ENCODE results near the gene GIN1. TPM values are rescaled to one million over a fixed set of nuclear protein-coding genes. Genes with fewer than 3 reads are reported as not detected.

GIN1 gene
- total and polyA plus RNA-seq, 4 donors = 3.1 to 12.6 (median 5.7) TPM

DNA sequence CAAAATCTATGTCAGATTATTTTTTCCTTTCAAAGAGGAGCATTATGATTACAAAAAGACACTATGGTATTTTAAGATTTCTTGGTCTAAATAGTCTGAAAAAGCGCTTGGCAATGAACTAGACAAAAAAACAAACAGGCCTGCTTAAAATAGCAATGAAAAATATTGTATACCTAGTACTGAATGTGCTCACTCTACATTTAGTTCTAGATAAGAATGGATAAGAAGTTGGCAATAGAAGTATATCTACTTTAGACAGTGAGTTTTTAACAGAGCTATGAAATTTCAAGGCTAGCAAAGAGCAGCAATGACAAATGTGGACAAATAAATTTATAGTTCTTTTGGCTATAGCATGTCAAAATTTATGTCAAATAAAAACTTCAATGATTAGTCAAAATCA is 26.2 kb downstream of the GIN1 start:
- DNase-seq = no peak
- H3K36me3 ChIP-seq (ENCODE audit: control insufficient read depth in 4 of 4, insufficient read depth in 4 of 4, low read length in 4 of 4) = peaks cover 2 to 5% (median 4%) of the 10 kb centered on the region in 4 donors
- TF ChIP-seq, protein P1, sequence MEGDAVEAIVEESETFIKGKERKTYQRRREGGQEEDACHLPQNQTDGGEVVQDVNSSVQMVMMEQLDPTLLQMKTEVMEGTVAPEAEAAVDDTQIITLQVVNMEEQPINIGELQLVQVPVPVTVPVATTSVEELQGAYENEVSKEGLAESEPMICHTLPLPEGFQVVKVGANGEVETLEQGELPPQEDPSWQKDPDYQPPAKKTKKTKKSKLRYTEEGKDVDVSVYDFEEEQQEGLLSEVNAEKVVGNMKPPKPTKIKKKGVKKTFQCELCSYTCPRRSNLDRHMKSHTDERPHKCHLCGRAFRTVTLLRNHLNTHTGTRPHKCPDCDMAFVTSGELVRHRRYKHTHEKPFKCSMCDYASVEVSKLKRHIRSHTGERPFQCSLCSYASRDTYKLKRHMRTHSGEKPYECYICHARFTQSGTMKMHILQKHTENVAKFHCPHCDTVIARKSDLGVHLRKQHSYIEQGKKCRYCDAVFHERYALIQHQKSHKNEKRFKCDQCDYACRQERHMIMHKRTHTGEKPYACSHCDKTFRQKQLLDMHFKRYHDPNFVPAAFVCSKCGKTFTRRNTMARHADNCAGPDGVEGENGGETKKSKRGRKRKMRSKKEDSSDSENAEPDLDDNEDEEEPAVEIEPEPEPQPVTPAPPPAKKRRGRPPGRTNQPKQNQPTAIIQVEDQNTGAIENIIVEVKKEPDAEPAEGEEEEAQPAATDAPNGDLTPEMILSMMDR (IDR thresholded peaks at IDR 0.05; ENCODE audit: control extremely low read depth, extremely low read depth) = no peak
- H3K9me3 ChIP-seq (ENCODE audit: control insufficient read depth in 4 of 4, insufficient read depth in 3 of 4, low read length in 3 of 4) = no peaks in the 10 kb centered on the region
- H3K27me3 ChIP-seq (ENCODE audit: control insufficient read depth in 3 of 3, insufficient read depth in 3 of 3, low read length in 2 of 3) = no peaks in the 10 kb centered on the region
- no peak overlapping the region for H3K4me3 ChIP-seq
- no peak overlapping the region for H3K9ac ChIP-seq (ENCODE audit: insufficient read depth in 1 of 2, low read length in 2 of 2)
- ATAC-seq (ENCODE audit: insufficient read depth, low FRiP score) = no peak
- H3K4me1 ChIP-seq (ENCODE audit: control insufficient read depth in 5 of 5, insufficient read depth in 5 of 5, low read length in 5 of 5) = peaks cover 0 to 7% (median 0%) of the 10 kb centered on the region in 5 donors
- H3K27ac ChIP-seq (ENCODE audit: low read depth in 1 of 2, low read length in 1 of 2) = no peak overlapping the region
- WGBS, 2 donors = 91 to 98% methylated on average over 1 of the region's 1 CpG

DNA sequence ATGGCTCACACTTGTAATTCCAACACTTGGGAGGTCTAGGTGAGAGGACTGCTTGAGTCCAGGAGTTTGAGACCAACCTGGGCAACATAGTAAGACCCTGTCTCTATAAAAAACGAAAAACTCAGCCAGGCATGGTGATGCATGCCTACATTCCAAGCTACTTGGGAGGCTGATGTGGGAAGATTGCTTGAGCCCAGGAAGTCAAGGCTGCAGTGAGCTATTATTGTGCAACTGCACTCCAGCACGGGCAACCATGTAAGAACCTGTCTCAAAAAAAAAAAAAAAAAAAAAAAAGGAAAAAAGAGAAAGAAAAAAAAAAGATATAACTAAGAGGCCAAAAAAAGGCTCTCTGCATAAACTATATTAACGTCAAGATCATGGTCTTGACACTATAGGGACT is 27.3 kb downstream of the GIN1 start:
- Histone ChIP-seq H3K4me1 (ENCODE audit: control insufficient read depth in 5 of 5, insufficient read depth in 5 of 5, low read length in 5 of 5) (peaks cover 0 to 7% (median 0%) of the 10 kb centered on the region in 5 donors), H3K27me3 (ENCODE audit: control insufficient read depth in 3 of 3, insufficient read depth in 3 of 3, low read length in 2 of 3) (no peaks in the 10 kb centered on the region), H3K27ac (ENCODE audit: low read depth in 1 of 2, low read length in 1 of 2) (no peak overlapping the region), H3K9me3 (ENCODE audit: control insufficient read depth in 4 of 4, insufficient read depth in 3 of 4, low read length in 3 of 4) (no peaks in the 10 kb centered on the region), H3K9ac (ENCODE audit: insufficient read depth in 1 of 2, low read length in 2 of 2) (no peak overlapping the region), H3K4me3 (no peak overlapping the region), H3K36me3 (ENCODE audit: control insufficient read depth in 4 of 4, insufficient read depth in 4 of 4, low read length in 4 of 4) (peaks cover 2 to 7% (median 5%) of the 10 kb centered on the region in 4 donors)
- no peak for ATAC-seq (ENCODE audit: insufficient read depth, low FRiP score)
- 80 to 89% methylated on average over 3 of the region's 3 CpGs for WGBS, 2 donors
- TF ChIP-seq, protein P1 (IDR thresholded peaks at IDR 0.05; ENCODE audit: control extremely low read depth, extremely low read depth) = no peak
- DNase-seq = no peak

DNA sequence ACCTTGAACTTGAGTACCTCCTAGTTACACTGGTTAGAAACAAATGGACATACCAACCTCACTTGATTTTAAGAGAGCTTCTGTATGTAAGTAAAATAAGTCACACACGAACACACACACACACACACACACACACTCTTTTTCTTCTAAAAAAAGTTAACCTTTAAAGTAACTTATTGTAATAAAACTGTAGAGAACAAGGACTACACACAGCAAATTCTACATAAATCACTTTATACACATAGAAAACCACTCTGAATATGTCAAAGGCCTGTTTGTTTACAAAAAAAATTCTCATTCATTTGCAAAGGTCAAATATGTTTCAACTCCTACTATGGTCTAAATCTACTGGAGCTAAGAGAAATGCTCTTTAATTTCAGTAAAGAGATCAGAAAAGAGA is 29.1 kb downstream of the GIN1 start:
- H3K27ac ChIP-seq (ENCODE audit: low read depth in 1 of 2, low read length in 1 of 2) = no peak overlapping the region
- no peak overlapping the region for H3K9ac ChIP-seq (ENCODE audit: insufficient read depth in 1 of 2, low read length in 2 of 2)
- WGBS, 2 donors = 88 to 96% methylated on average over 1 of the region's 1 CpG
- ATAC-seq (ENCODE audit: insufficient read depth, low FRiP score) (no peak), DNase-seq (no peak)
- H3K36me3 ChIP-seq (ENCODE audit: control insufficient read depth in 4 of 4, insufficient read depth in 4 of 4, low read length in 4 of 4) = peaks cover 4 to 19% (median 13%) of the 10 kb centered on the region in 4 donors
- TF ChIP-seq, protein P1 (IDR thresholded peaks at IDR 0.05; ENCODE audit: control extremely low read depth, extremely low read depth) = no peak
- H3K27me3 ChIP-seq (ENCODE audit: control insufficient read depth in 3 of 3, insufficient read depth in 3 of 3, low read length in 2 of 3) = no peaks in the 10 kb centered on the region
- peaks cover 0 to 7% (median 0%) of the 10 kb centered on the region in 5 donors for H3K4me1 ChIP-seq (ENCODE audit: control insufficient read depth in 5 of 5, insufficient read depth in 5 of 5, low read length in 5 of 5)
- H3K4me3 ChIP-seq = no peak overlapping the region
- H3K9me3 ChIP-seq (ENCODE audit: control insufficient read depth in 4 of 4, insufficient read depth in 3 of 4, low read length in 3 of 4) = peaks cover 0 to 3% (median under 1%) of the 10 kb centered on the region in 4 donors

DNA sequence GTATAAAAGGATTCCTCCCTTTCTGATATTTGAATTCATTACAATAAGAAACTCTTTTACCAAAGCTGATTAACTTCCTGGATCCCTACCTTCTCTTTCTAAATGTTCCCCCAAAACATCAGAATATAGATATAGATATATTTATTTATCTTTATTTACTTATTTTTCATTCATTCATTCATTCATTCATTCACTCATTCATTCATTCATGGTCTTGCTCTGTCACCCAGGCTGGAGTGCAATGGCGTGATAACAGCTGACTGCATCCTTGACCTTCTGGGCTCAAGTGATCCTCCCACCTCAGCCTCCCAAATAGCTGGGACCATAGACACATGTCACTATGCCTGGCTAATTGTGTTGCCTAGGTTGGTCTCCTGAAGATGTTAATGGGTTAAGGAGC is 30.7 kb downstream of the GIN1 start:
- Histone ChIP-seq H3K27me3 (ENCODE audit: control insufficient read depth in 3 of 3, insufficient read depth in 3 of 3, low read length in 2 of 3) (no peaks in the 10 kb centered on the region), H3K27ac (ENCODE audit: low read depth in 1 of 2, low read length in 1 of 2) (no peak overlapping the region), H3K36me3 (ENCODE audit: control insufficient read depth in 4 of 4, insufficient read depth in 4 of 4, low read length in 4 of 4) (peaks cover 4 to 22% (median 19%) of the 10 kb centered on the region in 4 donors), H3K4me1 (ENCODE audit: control insufficient read depth in 5 of 5, insufficient read depth in 5 of 5, low read length in 5 of 5) (peaks cover 0 to 4% (median 0%) of the 10 kb centered on the region in 5 donors), H3K9me3 (ENCODE audit: control insufficient read depth in 4 of 4, insufficient read depth in 3 of 4, low read length in 3 of 4) (peaks cover 0 to 6% (median 4%) of the 10 kb centered on the region in 4 donors), H3K4me3 (no peak overlapping the region), H3K9ac (ENCODE audit: insufficient read depth in 1 of 2, low read length in 2 of 2) (no peak overlapping the region)
- ATAC-seq (ENCODE audit: insufficient read depth, low FRiP score) (no peak), DNase-seq (no peak)
- WGBS, 2 donors = 100% methylated on average over 1 of the region's 1 CpG
- TF ChIP-seq, protein P1 (IDR thresholded peaks at IDR 0.05; ENCODE audit: control extremely low read depth, extremely low read depth) = no peak
